ENCODE results near the gene SMC3. TPM values are rescaled to one million over a fixed set of nuclear protein-coding genes. Genes with fewer than 3 reads are reported as not detected.
"Not testable (repeated sequence)": the region's sequence is repeated elsewhere in the genome, so short reads cannot be mapped to it uniquely, and the experiment has no call there.

The SMC3 gene
- total RNA-seq, 1 donor from 2014 or later: 8.5 TPM

GRCh38 chr10:110619514-110620397 is 52.3 kb downstream of the SMC3 start:
- DNase-seq (ENCODE audit: low spot score): no peak
- ATAC-seq: no peak

- DNase-seq (ENCODE audit: low spot score) (no peak), ATAC-seq (no peak)
Measured at GRCh38 chr10:110620398-110620719, 52.9 kb downstream of the SMC3 start.

- not testable (repeated sequence) for DNase-seq (ENCODE audit: low spot score)
Measured at GRCh38 chr10:110623316-110623715, 55.8 kb downstream of the SMC3 start.

DNA sequence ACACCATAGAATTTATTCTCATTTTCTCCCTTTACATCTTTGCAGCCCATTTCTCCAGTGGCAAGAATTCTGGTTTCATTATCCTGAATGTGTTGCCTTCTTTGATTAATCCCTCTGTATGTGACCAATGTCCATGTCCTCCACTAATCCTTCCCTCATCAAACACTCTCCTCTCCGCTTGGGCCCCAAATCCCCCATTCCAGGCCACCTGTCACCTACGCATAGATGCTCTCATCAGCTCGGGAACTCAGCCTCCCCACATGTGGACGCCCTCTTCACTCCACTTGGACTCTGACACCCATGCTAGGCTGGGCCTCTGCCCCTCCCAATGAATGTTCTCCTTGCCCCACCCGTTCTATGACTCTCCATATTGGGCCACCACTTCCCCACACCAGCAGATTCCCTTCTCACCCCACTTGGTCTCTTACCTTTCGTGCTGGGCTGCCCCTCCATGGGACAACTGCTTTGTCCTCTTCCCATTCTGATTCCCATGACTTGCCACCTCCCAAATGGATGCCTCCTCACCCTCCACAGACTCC is 57.9 kb downstream of the SMC3 start:
- ATAC-seq (no peak), DNase-seq (ENCODE audit: low spot score) (no peak)

More at GRCh38 chr10:110623316-110623715, 55.8 kb downstream of the SMC3 start:
- ATAC-seq: not testable (repeated sequence)

GRCh38 chr10:110625951-110626855 is 58.7 kb downstream of the SMC3 start:
- DNase-seq (ENCODE audit: low spot score): no peak
- ATAC-seq: no peak

DNA sequence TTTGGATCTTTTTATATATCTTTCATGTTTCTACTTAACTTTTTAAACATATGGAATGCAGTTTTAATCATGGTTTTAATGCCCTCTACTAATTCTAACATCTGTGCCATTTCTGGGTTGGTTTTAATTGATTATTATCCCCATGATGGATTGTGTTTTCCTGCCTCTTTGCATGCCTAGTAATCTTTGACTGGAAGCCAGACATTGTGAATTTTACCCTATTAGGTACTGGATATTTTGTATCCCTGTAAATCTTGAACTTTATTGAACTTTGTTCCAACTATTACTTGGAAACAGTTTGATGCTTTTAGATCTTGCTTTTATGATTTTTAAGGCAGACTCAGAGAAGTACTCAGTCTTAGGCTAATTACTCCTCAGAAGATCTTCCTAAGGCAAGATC is 60.7 kb downstream of the SMC3 start:
- DNase-seq (ENCODE audit: low spot score): no peak
- ATAC-seq: no peak

DNA sequence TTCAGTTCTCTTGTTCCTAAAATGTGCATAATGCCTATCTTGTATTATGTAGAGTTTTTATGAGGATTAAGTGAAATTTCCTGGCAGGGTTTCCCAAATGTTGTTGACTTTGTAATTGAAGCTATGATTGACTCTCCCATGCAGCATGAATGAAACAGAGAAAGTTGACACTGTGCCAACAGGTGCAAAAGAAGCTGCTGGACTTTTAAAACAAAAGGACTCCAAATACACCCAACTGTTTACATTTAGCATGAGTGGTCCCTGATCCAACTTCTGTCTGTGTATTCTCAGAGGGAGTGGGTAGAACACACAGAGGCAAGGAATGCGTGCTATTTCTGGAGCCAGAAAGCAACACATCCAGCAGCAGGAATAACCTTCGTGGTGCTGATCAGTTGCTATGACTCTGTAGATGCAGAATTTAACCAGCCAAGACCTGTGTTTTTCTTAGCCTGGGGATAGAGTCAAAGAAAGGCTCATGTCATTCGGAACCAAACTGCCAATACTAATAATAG is 62.2 kb downstream of the SMC3 start:
- no peak for DNase-seq (ENCODE audit: low spot score)

DNA sequence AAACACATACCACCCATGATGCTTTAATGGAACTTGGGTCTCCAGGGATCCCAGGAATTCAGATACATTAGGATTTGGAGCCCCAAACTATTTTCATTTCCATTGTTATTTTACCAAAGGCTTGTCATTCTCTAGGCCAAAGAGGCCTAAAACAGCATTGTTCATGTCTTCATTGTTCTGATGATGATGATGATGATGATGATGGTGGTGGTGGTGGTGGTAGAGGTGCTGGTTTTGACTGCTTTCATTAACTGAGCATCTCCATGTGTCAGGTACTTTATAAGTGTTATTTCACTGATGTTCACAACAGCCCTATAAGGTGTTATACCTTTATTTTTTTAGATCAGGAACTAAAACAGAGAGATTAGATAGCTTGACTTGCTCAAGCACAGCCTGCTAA is 64.4 kb downstream of the SMC3 start:
- no peak for DNase-seq (ENCODE audit: low spot score)
- no peak for ATAC-seq

More for the DNA sequence above, 62.2 kb downstream of the SMC3 start:
- no peak for ATAC-seq

- DNase-seq (ENCODE audit: low spot score): no peak
- ATAC-seq: peak; percentile 72
Measured at GRCh38 chr10:110632591-110633215, 65.2 kb downstream of the SMC3 start.

- DNase-seq (ENCODE audit: low spot score): peak; percentile 58
- peak; percentile 77 for ATAC-seq
Measured at GRCh38 chr10:110634527-110635209, 67.2 kb downstream of the SMC3 start.

DNA sequence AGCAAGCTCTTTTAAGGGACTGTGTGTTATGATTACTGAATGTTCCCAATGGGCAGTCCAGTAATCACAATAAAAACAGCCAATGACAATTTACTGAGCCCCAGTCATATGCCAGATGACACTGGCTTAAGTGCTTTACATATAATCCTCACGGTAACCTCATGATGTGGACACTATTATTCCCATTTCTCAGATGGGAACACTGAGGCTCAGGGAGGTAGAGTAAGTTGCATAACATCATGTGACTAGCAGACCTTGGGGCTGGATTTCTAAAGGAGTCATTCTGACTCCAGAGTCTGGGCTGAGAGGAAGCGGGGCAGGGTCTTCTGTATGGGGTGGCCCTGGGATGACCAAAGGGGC is 69.1 kb downstream of the SMC3 start:
- no peak for ATAC-seq
- no peak for DNase-seq (ENCODE audit: low spot score)

- ATAC-seq (no peak), DNase-seq (ENCODE audit: low spot score) (no peak)
Measured at GRCh38 chr10:110636932-110637557, 69.5 kb downstream of the SMC3 start.

DNA sequence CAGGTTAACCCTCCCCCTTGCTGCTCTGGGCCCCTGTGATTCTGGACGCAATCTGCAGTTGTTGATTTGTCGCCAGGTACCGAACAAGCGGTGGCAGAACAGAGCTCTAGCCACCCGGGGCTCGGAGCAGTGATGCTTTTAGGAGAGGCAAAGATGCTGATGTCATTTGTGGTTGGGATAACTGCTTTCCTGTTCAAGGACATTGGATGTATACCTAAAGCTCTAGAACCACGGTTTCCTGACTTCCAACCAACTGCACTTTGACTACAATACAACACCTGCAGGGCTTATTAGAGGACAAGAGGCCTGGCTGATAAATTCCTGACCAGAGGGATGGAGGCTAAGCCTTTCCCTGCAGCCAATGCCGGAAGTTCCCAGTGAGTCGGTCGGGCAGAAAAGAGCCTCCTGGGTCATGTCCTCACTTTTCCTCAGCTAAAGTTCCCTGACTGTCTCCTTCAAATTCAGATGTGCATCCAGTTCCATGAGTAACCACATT is 70.1 kb downstream of the SMC3 start:
- DNase-seq (ENCODE audit: low spot score) (no peak), ATAC-seq (no peak)

DNA sequence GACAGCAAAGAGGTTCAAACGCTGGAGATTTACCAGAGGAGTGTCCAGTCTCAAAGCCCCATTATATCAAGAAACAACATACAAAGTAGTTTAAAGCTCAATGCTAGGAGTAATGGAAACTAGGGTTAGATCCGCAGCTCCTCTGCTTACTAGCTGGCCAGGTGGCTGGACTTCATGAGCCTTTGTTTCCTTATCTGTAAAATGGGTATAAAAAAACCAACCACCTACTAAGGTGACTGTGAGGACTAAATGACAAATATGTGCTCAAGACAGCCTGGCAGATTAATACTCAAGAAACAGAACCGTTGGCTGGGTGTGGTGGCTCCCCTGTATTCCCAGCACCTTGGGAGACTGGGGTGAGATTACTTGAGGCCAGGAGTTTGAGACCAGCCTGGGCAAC is 70.8 kb downstream of the SMC3 start:
- DNase-seq (ENCODE audit: low spot score) (no peak), ATAC-seq (no peak)

DNA sequence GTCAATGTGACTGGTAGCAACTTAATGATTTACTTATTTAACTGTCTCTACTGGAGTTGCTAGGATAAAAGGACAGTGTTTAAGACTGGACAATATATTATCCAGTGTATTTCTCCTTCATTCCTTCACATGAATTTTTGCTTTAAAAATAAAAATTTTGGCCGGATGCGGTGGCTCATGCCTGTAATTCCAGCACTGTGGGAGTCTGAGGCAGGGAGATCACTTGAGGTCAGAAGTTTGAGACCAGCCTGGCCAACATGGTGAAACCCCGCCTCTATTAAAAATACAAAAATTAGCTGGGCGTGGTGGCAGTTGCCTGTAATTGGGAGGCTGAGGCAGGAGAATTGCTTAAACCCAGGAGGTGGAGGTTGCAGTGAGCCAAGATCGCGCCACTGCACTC is 71.6 kb downstream of the SMC3 start:
- DNase-seq (ENCODE audit: low spot score); ATAC-seq: not testable (repeated sequence)

- ATAC-seq; DNase-seq (ENCODE audit: low spot score): not testable (repeated sequence)
Measured at GRCh38 chr10:110639858-110640257, 72.4 kb downstream of the SMC3 start.

GRCh38 chr10:110641256-110641655 is 73.8 kb downstream of the SMC3 start:
- no peak for ATAC-seq
- no peak for DNase-seq (ENCODE audit: low spot score)

DNA sequence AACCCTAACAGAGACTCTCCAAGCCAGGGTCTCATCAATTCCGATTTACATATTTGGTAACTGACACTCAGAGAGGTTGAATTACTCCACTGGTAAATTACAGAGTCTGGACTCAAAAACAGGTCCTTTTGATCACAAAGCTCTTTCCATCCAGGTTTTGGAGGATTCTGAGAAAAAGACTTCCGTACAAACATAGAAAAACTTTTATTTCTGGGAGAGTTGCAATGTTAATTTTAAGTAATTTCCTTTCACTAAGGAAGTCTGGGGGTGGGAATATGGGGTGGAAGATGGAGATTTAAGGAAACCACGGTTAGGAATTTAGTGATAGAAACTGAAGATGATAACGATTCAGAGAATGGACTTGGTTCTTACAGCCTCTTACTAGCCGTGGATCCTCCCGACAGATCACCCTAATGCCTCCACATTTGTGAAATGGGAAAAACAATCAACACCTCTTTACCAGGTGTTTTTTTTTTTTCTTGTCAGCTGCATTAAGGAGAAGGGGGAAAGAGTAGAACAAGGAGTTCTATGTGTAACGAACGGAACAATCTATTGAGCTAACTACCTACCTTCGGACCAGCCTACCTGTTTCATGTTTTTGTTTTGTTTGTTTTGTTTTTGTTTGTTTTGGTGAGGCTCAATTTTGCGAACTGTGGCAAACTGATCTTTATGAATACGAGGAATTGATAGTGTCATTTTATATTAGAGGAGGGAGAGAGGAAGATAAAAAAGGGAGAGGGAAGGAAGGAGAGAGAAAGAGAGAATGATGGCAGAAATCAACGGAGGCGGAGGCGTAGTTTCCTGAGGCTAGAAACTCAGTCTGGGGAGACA is 74.9 kb downstream of the SMC3 start:
- DNase-seq (ENCODE audit: low spot score) (no peak), ATAC-seq (no peak)
